ENCODE measurements around the gene RAB39A. TPM values are rescaled to one million over a fixed set of nuclear protein-coding genes. Genes with fewer than 3 reads are reported as not detected.

The RAB39A gene
- total RNA-seq, 2 experiments from 2014 or later, result 0.60 to 2.1 TPM

- DNase-seq (ENCODE audit: low spot score), result peak; percentile 15
- Histone ChIP-seq H3K27ac (ENCODE audit: low read depth, low read length, poor library complexity, severe bottlenecking) (peak overlapping the region; percentile 80), H3K79me2 (ENCODE audit: insufficient read depth, low read depth, low read length) (peaks cover 59% of the 10 kb centered on the region), H3K4me1 (ENCODE audit: insufficient read depth, low read length, poor library complexity, severe bottlenecking) (peaks cover 26% of the 10 kb centered on the region), H2AFZ (ENCODE audit: low read length) (peak overlapping the region; percentile 96), H3K9me2 (ENCODE audit: insufficient read depth, low read length) (no peaks in the 10 kb centered on the region), H3K4me2 (ENCODE audit: low read length) (peak overlapping the region; percentile 97), H3K4me3 (ENCODE audit: low read depth, low read length, poor library complexity, severe bottlenecking) (peak overlapping the region; percentile 98), H4K20me1 (ENCODE audit: insufficient read depth, low read length) (peaks cover 28% of the 10 kb centered on the region), H3K36me3 (ENCODE audit: insufficient read depth, low read length) (peaks cover 27% of the 10 kb centered on the region), H3K9me3 (ENCODE audit: low read length) (no peaks in the 10 kb centered on the region)
- BruUV-seq (replicated peaks), result TSS peak; percentile 59
- POLR2A ChIA-PET, result interaction anchor here (0.6 to 1.2 kb wide), 3 partner anchors 11 to 479 kb away, joined by 3 to 4 read pairs (median 3); no protein-coding TSS in a partner anchor
- intact Hi-C loops (cut with micrococcal nuclease; ENCODE audit: unreplicated experiment), result loop anchor here (2.0 to 10.0 kb wide), 8 partner anchors 78 to 653 kb away; partner anchors contain the start of genes ACAT1, ATM, C11orf65 and NPAT
- CTCF ChIA-PET (ENCODE audit: unreplicated experiment), result interaction anchor here (0.9 to 1.3 kb wide), 2 partner anchors 109 to 443 kb away, joined by 3 to 7 read pairs; no protein-coding TSS in a partner anchor
- no peak for TF ChIP-seq EZH2phosphoT487 (IDR thresholded peaks at IDR 0.05; ENCODE audit: borderline replicate concordance, low read depth, low read length)
- TF ChIP-seq, protein P1, sequence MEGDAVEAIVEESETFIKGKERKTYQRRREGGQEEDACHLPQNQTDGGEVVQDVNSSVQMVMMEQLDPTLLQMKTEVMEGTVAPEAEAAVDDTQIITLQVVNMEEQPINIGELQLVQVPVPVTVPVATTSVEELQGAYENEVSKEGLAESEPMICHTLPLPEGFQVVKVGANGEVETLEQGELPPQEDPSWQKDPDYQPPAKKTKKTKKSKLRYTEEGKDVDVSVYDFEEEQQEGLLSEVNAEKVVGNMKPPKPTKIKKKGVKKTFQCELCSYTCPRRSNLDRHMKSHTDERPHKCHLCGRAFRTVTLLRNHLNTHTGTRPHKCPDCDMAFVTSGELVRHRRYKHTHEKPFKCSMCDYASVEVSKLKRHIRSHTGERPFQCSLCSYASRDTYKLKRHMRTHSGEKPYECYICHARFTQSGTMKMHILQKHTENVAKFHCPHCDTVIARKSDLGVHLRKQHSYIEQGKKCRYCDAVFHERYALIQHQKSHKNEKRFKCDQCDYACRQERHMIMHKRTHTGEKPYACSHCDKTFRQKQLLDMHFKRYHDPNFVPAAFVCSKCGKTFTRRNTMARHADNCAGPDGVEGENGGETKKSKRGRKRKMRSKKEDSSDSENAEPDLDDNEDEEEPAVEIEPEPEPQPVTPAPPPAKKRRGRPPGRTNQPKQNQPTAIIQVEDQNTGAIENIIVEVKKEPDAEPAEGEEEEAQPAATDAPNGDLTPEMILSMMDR (conservative IDR thresholded peaks at IDR 0.05; ENCODE audit: low read length), result no peak
Measured at GRCh38 chr11:108009497-108010370, 81.5 kb downstream of the RAB39A start.

- Histone ChIP-seq H3K36me3 (ENCODE audit: insufficient read depth, low read length) (peaks cover 33% of the 10 kb centered on the region), H3K4me1 (ENCODE audit: insufficient read depth, low read length, poor library complexity, severe bottlenecking) (peaks cover 26% of the 10 kb centered on the region), H3K27ac (ENCODE audit: low read depth, low read length, poor library complexity, severe bottlenecking) (no peak overlapping the region), H3K9me2 (ENCODE audit: insufficient read depth, low read length) (no peaks in the 10 kb centered on the region), H3K4me3 (ENCODE audit: low read depth, low read length, poor library complexity, severe bottlenecking) (no peak overlapping the region), H2AFZ (ENCODE audit: low read length) (no peak overlapping the region), H3K79me2 (ENCODE audit: insufficient read depth, low read depth, low read length) (peaks cover 84% of the 10 kb centered on the region), H3K9me3 (ENCODE audit: low read length) (no peaks in the 10 kb centered on the region), H4K20me1 (ENCODE audit: insufficient read depth, low read length) (peaks cover 39% of the 10 kb centered on the region), H3K4me2 (ENCODE audit: low read length) (peak overlapping the region; percentile 44)
- POLR2A ChIA-PET, result interaction anchor here (0.7 to 1.1 kb wide), 5 partner anchors 8 to 407 kb away, joined by 3 to 6 read pairs (median 3); no protein-coding TSS in a partner anchor
- no TSS peak for BruUV-seq (replicated peaks)
- intact Hi-C loops (cut with micrococcal nuclease; ENCODE audit: unreplicated experiment), result loop anchor here (5.0 kb wide), 1 partner anchor 75 kb away; no protein-coding TSS in a partner anchor
- TF ChIP-seq EZH2phosphoT487 (IDR thresholded peaks at IDR 0.05; ENCODE audit: borderline replicate concordance, low read depth, low read length), result no peak
- TF ChIP-seq, protein P1 (conservative IDR thresholded peaks at IDR 0.05; ENCODE audit: low read length), result no peak
- no peak for DNase-seq (ENCODE audit: low spot score)
- CTCF ChIA-PET (ENCODE audit: unreplicated experiment), result no interaction called here
Measured at GRCh38 chr11:108012139-108012725, 84.0 kb downstream of the RAB39A start.

Other genes with a start within 250 kb of the RAB39A start
- gene SLN, start 216.4 kb upstream of the RAB39A start, total RNA-seq (2014; rRNA removed; shearing (Covaris generic)), result not detected in 2 replicates
- gene SLN, start 216.4 kb upstream of the RAB39A start, total RNA-seq (2022), result not detected in 2 replicates
- 20.9 and 23.3 TPM in 2 replicates for gene SLC35F2, start 69.7 kb upstream of the RAB39A start, total RNA-seq (2014; rRNA removed; shearing (Covaris generic))
- gene SLC35F2, start 69.7 kb upstream of the RAB39A start, total RNA-seq (2022), result 21.1 and 21.6 TPM in 2 replicates
- gene CUL5, start 80.5 kb downstream of the RAB39A start, total RNA-seq (2014; rRNA removed; shearing (Covaris generic)), result 18.8 and 20.1 TPM in 2 replicates
- 36.6 and 39.7 TPM in 2 replicates for gene CUL5, start 80.5 kb downstream of the RAB39A start, total RNA-seq (2022)
- 69.8 and 83.2 TPM in 2 replicates for gene ACAT1, start 193.1 kb downstream of the RAB39A start, total RNA-seq (2014; rRNA removed; shearing (Covaris generic))
- gene ACAT1, start 193.1 kb downstream of the RAB39A start, total RNA-seq (2022), result 66.7 and 86.3 TPM in 2 replicates